NCI-H2029 (cell line): ENCODE measurements around the gene LOX.
"Not testable (repeated sequence)": the region's sequence is repeated elsewhere in the genome, so short reads cannot be mapped to it uniquely, and the experiment has no call there.

ENCODE experiments used
- DNase-seq: peaks from one replicate; lab custom pipeline; 2025; lab: John Stamatoyannopoulos, UW

LOX gene

GRCh38 chr5:122097391-122097790 is 19.3 kb upstream of the LOX start:
- DNase-seq, result no peak

GRCh38 chr5:122095158-122095557 is 17.1 kb upstream of the LOX start:
- DNase-seq, result no peak

GRCh38 chr5:122094251-122094650 is 16.2 kb upstream of the LOX start:
- not testable (repeated sequence) for DNase-seq

GRCh38 chr5:122093415-122094180 is 15.5 kb upstream of the LOX start:
- DNase-seq, result no peak

- no peak for DNase-seq
These were observed 14.0 kb upstream of the LOX start for GRCh38 chr5:122091936-122092600.

- no peak for DNase-seq
These were observed 11.3 kb upstream of the LOX start for GRCh38 chr5:122089096-122090013.

- DNase-seq, result no peak
These were observed 7.0 kb upstream of the LOX start for GRCh38 chr5:122085041-122085440.

- DNase-seq, result no peak
These were observed 5.5 kb upstream of the LOX start for GRCh38 chr5:122083535-122083934.

GRCh38 chr5:122081541-122081940 is 3.5 kb upstream of the LOX start:
- no peak for DNase-seq

- DNase-seq, result no peak
These were observed 518 bp downstream of the LOX start for GRCh38 chr5:122077366-122078115.

- peak; percentile 7 for DNase-seq
These were observed 1.2 kb downstream of the LOX start for GRCh38 chr5:122076669-122077365.

GRCh38 chr5:122076050-122076461 is 2.0 kb downstream of the LOX start:
- DNase-seq, result no peak

GRCh38 chr5:122073864-122074263 is 4.2 kb downstream of the LOX start:
- DNase-seq, result no peak

- no peak for DNase-seq
These were observed 5.0 kb downstream of the LOX start for GRCh38 chr5:122073018-122073417.

GRCh38 chr5:122067390-122067789 is 10.7 kb downstream of the LOX start:
- DNase-seq, result no peak

- DNase-seq, result no peak
These were observed 13.1 kb downstream of the LOX start for GRCh38 chr5:122064992-122065391.

- no peak for DNase-seq
These were observed 14.2 kb downstream of the LOX start for GRCh38 chr5:122063836-122064235.

- no peak for DNase-seq
These were observed 15.9 kb downstream of the LOX start for GRCh38 chr5:122062205-122062604.

- DNase-seq, result no peak
These were observed 21.1 kb downstream of the LOX start for GRCh38 chr5:122056913-122057312.

GRCh38 chr5:122054266-122054665 is 23.8 kb downstream of the LOX start:
- no peak for DNase-seq
